ENCODE data around the gene C2CD2.

DNA sequence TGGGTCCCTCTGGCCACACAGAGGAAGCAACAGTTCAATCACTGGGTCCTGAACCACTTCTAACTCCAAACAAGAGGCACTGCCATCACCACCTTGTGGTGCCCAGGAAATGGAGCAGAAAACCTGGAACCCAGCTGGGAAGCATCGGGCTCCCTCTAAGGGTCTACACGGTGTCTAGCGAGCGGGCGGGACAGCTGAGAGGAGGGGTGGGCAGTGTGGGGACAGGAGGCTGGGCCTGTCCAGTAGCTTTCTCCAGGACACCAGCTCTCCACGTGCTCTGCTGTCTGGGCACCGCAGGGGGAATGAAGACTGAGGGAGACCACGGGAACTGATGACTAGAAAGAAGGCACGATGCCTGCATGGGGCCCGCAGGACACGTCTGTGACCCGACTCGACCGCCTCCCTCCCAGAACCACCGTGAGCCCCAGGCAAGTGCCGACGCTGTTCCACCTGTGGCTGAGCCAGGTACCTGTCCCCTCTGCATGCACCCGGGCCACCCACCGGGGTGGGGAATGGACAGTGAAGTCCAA is 69.3 kb downstream of the C2CD2 start:
- no peak for TF ChIP-seq POLR2A (IDR thresholded peaks at IDR 0.05)
- TF ChIP-seq, protein P1, sequence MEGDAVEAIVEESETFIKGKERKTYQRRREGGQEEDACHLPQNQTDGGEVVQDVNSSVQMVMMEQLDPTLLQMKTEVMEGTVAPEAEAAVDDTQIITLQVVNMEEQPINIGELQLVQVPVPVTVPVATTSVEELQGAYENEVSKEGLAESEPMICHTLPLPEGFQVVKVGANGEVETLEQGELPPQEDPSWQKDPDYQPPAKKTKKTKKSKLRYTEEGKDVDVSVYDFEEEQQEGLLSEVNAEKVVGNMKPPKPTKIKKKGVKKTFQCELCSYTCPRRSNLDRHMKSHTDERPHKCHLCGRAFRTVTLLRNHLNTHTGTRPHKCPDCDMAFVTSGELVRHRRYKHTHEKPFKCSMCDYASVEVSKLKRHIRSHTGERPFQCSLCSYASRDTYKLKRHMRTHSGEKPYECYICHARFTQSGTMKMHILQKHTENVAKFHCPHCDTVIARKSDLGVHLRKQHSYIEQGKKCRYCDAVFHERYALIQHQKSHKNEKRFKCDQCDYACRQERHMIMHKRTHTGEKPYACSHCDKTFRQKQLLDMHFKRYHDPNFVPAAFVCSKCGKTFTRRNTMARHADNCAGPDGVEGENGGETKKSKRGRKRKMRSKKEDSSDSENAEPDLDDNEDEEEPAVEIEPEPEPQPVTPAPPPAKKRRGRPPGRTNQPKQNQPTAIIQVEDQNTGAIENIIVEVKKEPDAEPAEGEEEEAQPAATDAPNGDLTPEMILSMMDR (IDR thresholded peaks at IDR 0.05), result no peak
- TF ChIP-seq POLR2AphosphoS5 (IDR thresholded peaks at IDR 0.05), result no peak
